ENCODE data around the gene DLGAP1.

DLGAP1 gene

GRCh38 chr18:3493501-3494244 is 961.4 kb downstream of the DLGAP1 start:
- H3K9me3 ChIP-seq (ENCODE audit: control insufficient read depth, insufficient read depth, low read depth, low read length): no peaks in the 10 kb centered on the region
- H3K4me1 ChIP-seq (ENCODE audit: control insufficient read depth, insufficient read depth, low read length): no peaks in the 10 kb centered on the region
- H3K4me3 ChIP-seq (ENCODE audit: low read depth, low read length): no peak overlapping the region
- TF ChIP-seq ZNF324 (tag by site-specific recombination; IDR thresholded peaks at IDR 0.05) (no peak), SP2 (tag by site-specific recombination; IDR thresholded peaks at IDR 0.05) (no peak), ZNF677 (tag by site-specific recombination; IDR thresholded peaks at IDR 0.05) (no peak), ZNF391 (tag by site-specific recombination; IDR thresholded peaks at IDR 0.05; ENCODE audit: borderline replicate concordance, low read depth) (no peak), TRIM28 (IDR thresholded peaks at IDR 0.05; ENCODE audit: borderline replicate concordance, low read length) (no peak), HOXA7 (CRISPR knock-in tag; IDR thresholded peaks at IDR 0.05; ENCODE audit: borderline replicate concordance) (no peak), ZNF830 (tag by site-specific recombination; IDR thresholded peaks at IDR 0.05; ENCODE audit: low read depth) (no peak), ZNF837 (tag by site-specific recombination; IDR thresholded peaks at IDR 0.05) (no peak), ZNF670 (tag by site-specific recombination; IDR thresholded peaks at IDR 0.05; ENCODE audit: low read depth) (no peak), ZNF624 (tag by site-specific recombination; IDR thresholded peaks at IDR 0.05) (no peak), ZNF274 (IDR thresholded peaks at IDR 0.05; ENCODE audit: low read length) (no peak), ZNF274 (tag by site-specific recombination; IDR thresholded peaks at IDR 0.05; ENCODE audit: borderline replicate concordance) (no peak), PRDM4 (tag by site-specific recombination; IDR thresholded peaks at IDR 0.05) (no peak), SALL2 (tag by site-specific recombination; IDR thresholded peaks at IDR 0.05; ENCODE audit: borderline replicate concordance) (no peak), ZNF394 (tag by site-specific recombination; IDR thresholded peaks at IDR 0.05; ENCODE audit: borderline replicate concordance) (no peak), ZNF169 (tag by site-specific recombination; IDR thresholded peaks at IDR 0.05) (no peak), YY1 (tag by site-specific recombination; IDR thresholded peaks at IDR 0.05) (no peak), ZNF571 (tag by site-specific recombination; IDR thresholded peaks at IDR 0.05) (no peak), RBAK (tag by site-specific recombination; IDR thresholded peaks at IDR 0.05) (no peak)
- H3K27ac ChIP-seq (ENCODE audit: extremely low read depth, low read depth, low read length): no peak overlapping the region
- H3K36me3 ChIP-seq (ENCODE audit: control insufficient read depth in 2 of 2, insufficient read depth in 1 of 2, low read length in 2 of 2): no peaks in the 10 kb centered on the region
- ChIA-PET POLR2A (no interaction called here), CTCF (interaction anchor here (0.5 to 1.2 kb wide), 4 partner anchors 11 to 92 kb away, joined by 3 to 8 read pairs (median 4); no protein-coding TSS in a partner anchor)

GRCh38 chr18:3492721-3493120 is 962.4 kb downstream of the DLGAP1 start:
- CTCF ChIA-PET: no interaction called here
- H3K36me3 ChIP-seq (ENCODE audit: control insufficient read depth in 2 of 2, insufficient read depth in 1 of 2, low read length in 2 of 2): no peaks in the 10 kb centered on the region
- H3K4me1 ChIP-seq (ENCODE audit: control insufficient read depth, insufficient read depth, low read length): no peaks in the 10 kb centered on the region
- H3K4me3 ChIP-seq (ENCODE audit: low read depth, low read length): no peak overlapping the region
- H3K9me3 ChIP-seq (ENCODE audit: control insufficient read depth, insufficient read depth, low read depth, low read length): no peaks in the 10 kb centered on the region
- POLR2A ChIA-PET: no interaction called here
- H3K27ac ChIP-seq (ENCODE audit: extremely low read depth, low read depth, low read length): no peak overlapping the region
- TF ChIP-seq ZNF549 (tag by site-specific recombination; IDR thresholded peaks at IDR 0.05) (no peak), ZNF600 (tag by site-specific recombination; IDR thresholded peaks at IDR 0.05) (no peak), ZNF792 (tag by site-specific recombination; IDR thresholded peaks at IDR 0.05) (no peak), ZNF302 (tag by site-specific recombination; IDR thresholded peaks at IDR 0.05; ENCODE audit: low read depth) (no peak)
